Fibroblast of villous mesenchyme (primary cell): ENCODE measurements around the gene LDLRAP1. TPM values are rescaled to one million over a fixed set of nuclear protein-coding genes. Genes with fewer than 3 reads are reported as not detected.
"Not testable (repeated sequence)": the region's sequence is repeated elsewhere in the genome, so short reads cannot be mapped to it uniquely, and the experiment has no call there.

Experiments
- DNase-seq: peaks from one replicate; pipeline ENCODE4 v3.0.0-alpha.2; 2010; ENCODE audit warnings: low read depth
- H3K4me3 ChIP-seq: 2 replicates; pipeline ENCODE4 v1.5.1; 2011; ENCODE audit warnings: low read depth, mild to moderate bottlenecking, low read length
- CTCF ChIP-seq: IDR thresholded peaks from 2 replicates; pipeline ENCODE4 v1.5.1; 2012; ENCODE audit warnings: low read depth, mild to moderate bottlenecking, low read length; ENCODE audit not compliant: insufficient read depth
- total RNA-seq: library from RNA; depleted of rRNA; stranded (reverse); fragments of >200 nt; gene quantifications from 2 replicates; pipeline ENCODE4 v1.2.3, GENCODE V29; 2012

Gene LDLRAP1
- total RNA-seq, 1 donor = 24.6 TPM

GRCh38 chr1:25504706-25505595 is 38.5 kb upstream of the LDLRAP1 start:
- TF ChIP-seq CTCF = no peak
- peak; percentile 60 for DNase-seq
- no peak overlapping the region for H3K4me3 ChIP-seq

- H3K4me3 ChIP-seq = no peak overlapping the region
- DNase-seq = no peak
Measured at GRCh38 chr1:25505656-25506385, 37.6 kb upstream of the LDLRAP1 start.

GRCh38 chr1:25506566-25507463 is 36.6 kb upstream of the LDLRAP1 start:
- DNase-seq, H3K4me3 ChIP-seq: not testable (repeated sequence)

More at GRCh38 chr1:25505656-25506385, 37.6 kb upstream of the LDLRAP1 start:
- TF ChIP-seq CTCF = no peak

GRCh38 chr1:25513666-25514065 is 29.7 kb upstream of the LDLRAP1 start:
- H3K4me3 ChIP-seq = no peak overlapping the region
- no peak for DNase-seq
- TF ChIP-seq CTCF = no peak

GRCh38 chr1:25515033-25515432 is 28.4 kb upstream of the LDLRAP1 start:
- H3K4me3 ChIP-seq = no peak overlapping the region
- TF ChIP-seq CTCF = no peak
- DNase-seq = no peak

- DNase-seq = no peak
- H3K4me3 ChIP-seq = no peak overlapping the region
- no peak for TF ChIP-seq CTCF
Measured at GRCh38 chr1:25516686-25517085, 26.7 kb upstream of the LDLRAP1 start.
